ENCODE measurements around the gene AOPEP. TPM values are rescaled to one million over a fixed set of nuclear protein-coding genes. Genes with fewer than 3 reads are reported as not detected.
A peak's percentile ranks its signal among the peaks of the same experiment; 100 is the strongest.

AOPEP gene
- total and polyA plus RNA-seq, 2 of the 13 experiments (the other 11 are each of a cell fraction or from before 2014, with no cell fraction given), result 22.2 to 41.6 TPM

GRCh38 chr9:94922098-94922607, 195.7 kb downstream of the AOPEP start (continued):
- no peak for TF ChIP-seq ZNF775 (CRISPR knock-in tag; IDR thresholded peaks at IDR 0.05; ENCODE audit: borderline replicate concordance)
- no peak for TF ChIP-seq ZMYM2 (CRISPR knock-in tag; IDR thresholded peaks at IDR 0.05)
- no peak for TF ChIP-seq NAIF1 (CRISPR knock-in tag; IDR thresholded peaks at IDR 0.05; ENCODE audit: borderline replicate concordance)
- TF ChIP-seq ZFP36L2 (CRISPR knock-in tag; IDR thresholded peaks at IDR 0.05), result no peak
- TF ChIP-seq GATAD2A (CRISPR knock-in tag; IDR thresholded peaks at IDR 0.05), result peak; percentile 91
- TF ChIP-seq KDM5B (CRISPR knock-in tag; IDR thresholded peaks at IDR 0.05; ENCODE audit: borderline replicate concordance), result no peak
- no peak for TF ChIP-seq ZNF142 (CRISPR knock-in tag; IDR thresholded peaks at IDR 0.05)
- TF ChIP-seq WIZ (CRISPR knock-in tag; IDR thresholded peaks at IDR 0.05), result no peak
- no peak for TF ChIP-seq IKZF4 (CRISPR knock-in tag; IDR thresholded peaks at IDR 0.05; ENCODE audit: borderline replicate concordance, low read depth, not compliant biosample characterization)
- no peak for TF ChIP-seq ZNF883 (CRISPR knock-in tag; IDR thresholded peaks at IDR 0.05; ENCODE audit: not compliant biosample characterization)
- TF ChIP-seq ZNF275 (CRISPR knock-in tag; IDR thresholded peaks at IDR 0.05; ENCODE audit: borderline replicate concordance), result no peak
- TF ChIP-seq SNAPC5 (CRISPR knock-in tag; IDR thresholded peaks at IDR 0.05; ENCODE audit: borderline replicate concordance), result no peak
- 0 out of 2 replicates have a peak, but pooled peaks have one; percentile 40 for TF ChIP-seq ZNF350 (CRISPR knock-in tag; IDR thresholded peaks at IDR 0.05; ENCODE audit: borderline replicate concordance, low read depth)
- no peak for TF ChIP-seq TOPORS (CRISPR knock-in tag; IDR thresholded peaks at IDR 0.05)
- TF ChIP-seq ZSCAN21 (CRISPR knock-in tag; IDR thresholded peaks at IDR 0.05; ENCODE audit: borderline replicate concordance), result no peak
- TF ChIP-seq KDM1A (CRISPR knock-in tag; IDR thresholded peaks at IDR 0.05), result no peak
- peak; percentile 59; the same call in 1 of the 2 replicates for TF ChIP-seq HNF4G (IDR thresholded peaks at IDR 0.05; ENCODE audit: borderline replicate concordance, low read depth, low read length)
- no peak for TF ChIP-seq HNF4G (CRISPR knock-in tag; IDR thresholded peaks at IDR 0.05; ENCODE audit: borderline replicate concordance, low read depth)
- TF ChIP-seq ZNF367 (CRISPR knock-in tag; IDR thresholded peaks at IDR 0.05; ENCODE audit: borderline replicate concordance), result no peak
- TF ChIP-seq HMGA1 (CRISPR knock-in tag; conservative IDR thresholded peaks at IDR 0.05), result no peak
